Mesangial cell (primary cell): ENCODE data around the gene C16orf96. TPM values are rescaled to one million over a fixed set of nuclear protein-coding genes. Genes with fewer than 3 reads are reported as not detected.

Source experiments
- total RNA-seq: library from RNA; depleted of rRNA; stranded (reverse); fragments of >200 nt; gene quantifications from 2 replicates; pipeline ENCODE4 v1.2.3, GENCODE V29; 2015

C16orf96 gene
- under 0.01 and 0.13 TPM in 2 replicates for total RNA-seq

DNA sequence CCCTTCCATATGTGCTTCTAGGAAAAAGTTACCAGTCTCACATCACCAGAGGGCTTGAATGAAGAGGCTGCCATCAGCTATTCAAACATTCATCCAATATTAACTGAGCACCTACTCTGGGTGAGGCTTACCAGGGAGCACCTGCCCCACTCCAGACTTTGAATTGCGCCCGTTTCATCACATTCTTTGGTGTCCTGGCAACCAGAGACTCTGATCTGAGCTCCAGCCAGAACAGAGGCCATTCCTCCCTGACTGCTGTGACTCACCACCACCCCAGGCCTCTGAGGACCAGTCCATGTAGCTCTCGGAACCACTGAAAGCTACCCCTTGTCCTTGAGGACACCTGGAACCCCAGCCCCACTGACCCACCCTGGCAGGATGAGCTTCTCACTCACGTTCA is at the start of gene C16orf96:
Gene C16orf96, plus strand, starts transcription at position 229 of the 400 bp plus-strand sequence. Its CDS starts 150 bp downstream, at position 379.

DNA sequence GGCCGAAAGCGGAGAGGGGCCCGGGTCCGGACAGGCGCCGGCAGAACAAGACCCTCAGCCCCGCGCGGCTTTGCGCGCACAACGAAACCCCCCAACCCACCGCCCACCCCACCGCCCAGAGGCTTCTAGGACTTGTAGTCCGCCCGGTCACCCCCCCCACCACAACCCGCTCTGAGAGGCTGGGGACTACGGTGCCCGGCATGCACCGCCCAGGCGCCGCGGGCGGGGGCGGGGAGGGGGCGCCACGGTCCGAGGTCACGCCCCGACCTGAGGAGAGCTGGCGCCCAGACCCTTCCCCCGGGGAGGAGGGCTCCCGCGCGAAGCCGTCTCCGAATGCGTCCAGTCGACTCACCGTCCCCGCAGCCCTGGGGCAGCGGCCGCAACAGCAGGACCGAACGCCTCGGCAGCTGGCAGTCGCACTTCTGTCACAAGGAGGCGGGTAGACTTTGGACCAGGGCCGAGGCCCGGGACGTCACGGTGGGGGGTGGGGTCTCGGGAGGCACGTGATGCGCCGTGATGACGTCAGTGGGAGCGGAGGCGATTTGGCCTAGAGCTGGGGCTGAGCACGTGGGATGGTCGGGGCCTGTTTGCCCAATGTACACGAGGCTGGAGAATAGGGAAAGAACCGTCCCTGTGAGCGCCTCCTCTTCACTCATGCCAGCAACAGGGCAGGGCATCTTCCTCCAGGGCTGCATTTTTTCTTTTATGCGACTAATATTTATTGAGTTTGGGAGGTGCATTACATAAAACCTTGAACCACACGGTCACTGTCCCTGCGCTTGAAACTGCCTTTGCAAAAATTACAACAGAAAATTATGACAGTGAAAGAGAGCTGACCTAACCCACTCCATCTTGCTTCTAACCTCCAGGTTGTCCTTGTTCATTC is 17.5 kb upstream of the C16orf96 start, which contains the start of gene CDIP1:
Gene CDIP1, minus strand, starts transcription at position 424 of the 886 bp plus-strand sequence. CDS start 24,643 bp downstream, outside the sequence.

DNA sequence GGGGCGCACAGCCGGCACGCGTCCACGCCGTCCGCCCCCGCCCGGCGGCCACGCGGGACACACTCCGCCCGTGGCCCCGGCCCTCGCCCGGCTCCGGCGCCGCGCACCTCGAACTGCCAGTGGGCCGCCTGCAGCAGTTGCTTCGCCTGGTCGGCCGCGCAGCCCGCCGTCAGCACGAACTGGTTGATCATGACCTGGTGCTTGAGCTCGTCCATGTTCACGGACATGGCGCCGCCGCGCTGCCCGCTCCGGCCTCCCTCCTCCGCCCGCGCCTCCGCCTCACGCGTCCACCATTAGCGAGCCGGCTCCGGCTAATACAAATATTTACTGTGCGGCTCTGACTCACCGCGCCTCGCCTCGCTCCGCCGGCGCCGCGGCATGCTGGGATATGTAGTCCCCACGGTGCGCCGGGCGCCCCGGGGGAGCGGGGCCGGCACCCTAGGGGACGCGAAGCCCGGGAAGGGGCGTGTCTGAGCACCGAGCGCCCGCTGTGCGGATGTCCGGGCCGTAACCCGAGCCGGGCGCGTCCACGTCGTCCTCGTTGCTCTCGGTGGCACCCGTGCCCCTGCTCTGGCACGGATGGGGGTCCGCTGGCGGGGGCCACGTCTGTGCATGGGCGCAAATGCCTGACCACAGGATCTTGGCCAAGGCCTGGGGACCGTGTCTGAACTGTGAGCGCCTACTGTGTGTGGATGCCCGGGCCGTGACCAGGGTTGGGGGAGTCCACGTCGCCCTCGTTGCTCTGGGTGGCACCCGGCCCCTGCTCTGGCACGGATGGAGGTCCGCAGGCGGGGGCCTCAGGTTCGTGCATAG is 58.6 kb downstream of the C16orf96 start, which contains the start of gene UBALD1:
Gene UBALD1, minus strand, starts transcription at position 318 of the 813 bp plus-strand sequence. Its CDS starts 91 bp downstream, at position 227.

DNA sequence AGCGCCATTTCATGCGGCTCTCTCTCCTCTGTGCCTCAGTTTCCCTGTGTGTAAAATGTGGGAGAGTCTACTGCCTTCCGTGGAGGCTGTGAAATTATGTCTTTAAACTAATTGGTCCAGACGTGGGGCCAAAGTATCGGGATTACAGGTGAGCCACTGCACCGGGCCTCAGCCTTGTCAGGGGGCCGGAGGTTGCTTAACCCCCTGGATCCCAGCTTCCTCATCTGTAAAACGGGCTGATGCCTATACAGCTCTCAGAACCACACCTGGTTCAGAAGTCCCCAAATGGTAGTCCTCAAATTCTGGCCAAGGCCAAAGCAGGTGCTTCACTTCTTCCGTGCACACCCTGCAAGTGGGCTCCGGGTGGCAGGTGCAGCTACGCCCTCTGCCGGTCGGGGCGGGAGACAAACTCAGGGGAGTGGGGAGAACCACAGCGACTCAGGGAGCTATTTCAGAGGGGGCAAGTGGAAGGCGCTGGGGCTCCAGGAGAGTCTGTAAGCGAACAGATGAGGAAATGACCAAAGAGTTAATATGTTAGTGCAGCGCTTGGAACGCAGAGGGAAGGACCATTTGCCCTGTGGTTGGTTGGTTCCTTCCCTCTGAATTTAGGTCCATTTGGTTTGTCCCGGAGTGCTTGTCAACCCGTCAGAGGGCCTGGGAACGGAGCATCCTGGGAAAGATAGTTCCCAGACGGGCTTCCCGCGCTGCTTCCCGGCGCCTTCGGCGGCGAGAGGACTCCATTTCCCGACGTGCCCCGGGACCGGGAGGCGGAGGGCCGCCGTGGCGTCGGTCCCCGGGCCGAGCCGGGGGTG is 68.1 kb downstream of the C16orf96 start, which contains the start of gene MGRN1:
Gene MGRN1, plus strand, starts transcription at position 812 of the 812 bp plus-strand sequence. CDS start 135 bp downstream, outside the sequence.

Other genes with a start within 250 kb of the C16orf96 start
- 10.1 and 73.4 TPM in 2 replicates for gene GLIS2, start 240.3 kb upstream of the C16orf96 start, total RNA-seq
- gene PAM16, start 205.0 kb upstream of the C16orf96 start, total RNA-seq, result 41.7 and 73.7 TPM in 2 replicates
- 43.0 and 160 TPM in 2 replicates for gene VASN, start 184.5 kb upstream of the C16orf96 start, total RNA-seq
- 26.4 and 38.0 TPM in 2 replicates for gene CORO7, start 139.7 kb upstream of the C16orf96 start, total RNA-seq
- 38.8 and 63.2 TPM in 2 replicates for gene DNAJA3, start 130.5 kb upstream of the C16orf96 start, total RNA-seq
- 55.3 and 96.1 TPM in 2 replicates for gene NMRAL1, start 81.7 kb upstream of the C16orf96 start, total RNA-seq
- gene HMOX2, start 79.9 kb upstream of the C16orf96 start, total RNA-seq, result 50.3 and 62.6 TPM in 2 replicates
- gene CDIP1, start 17.6 kb upstream of the C16orf96 start, total RNA-seq, result 18.6 and 19.9 TPM in 2 replicates
- gene UBALD1, start 58.5 kb downstream of the C16orf96 start, total RNA-seq, result 13.5 and 17.5 TPM in 2 replicates
- gene MGRN1, start 68.5 kb downstream of the C16orf96 start, total RNA-seq, result 52.8 and 60.6 TPM in 2 replicates
- 36.3 and 54.4 TPM in 2 replicates for gene NUDT16L1, start 137.2 kb downstream of the C16orf96 start, total RNA-seq
- 18.6 and 27.8 TPM in 2 replicates for gene ANKS3, start 177.9 kb downstream of the C16orf96 start, total RNA-seq
- gene DNAAF8, start 178.2 kb downstream of the C16orf96 start, total RNA-seq, result 0.63 and 0.81 TPM in 2 replicates
- gene ZNF500, start 210.8 kb downstream of the C16orf96 start, total RNA-seq, result 8.8 and 15.7 TPM in 2 replicates
- not detected in 2 replicates for gene SEPTIN12, start 232.0 kb downstream of the C16orf96 start, total RNA-seq
- not detected in 2 replicates for gene SMIM22, start 239.0 kb downstream of the C16orf96 start, total RNA-seq
- 25.9 and 45.0 TPM in 2 replicates for gene ROGDI, start 246.3 kb downstream of the C16orf96 start, total RNA-seq